Gastrocnemius medialis (tissue), 4 donors: ENCODE measurements around the gene IL16.

Experiments used
- CTCF ChIP-seq, 5 experiments: fragments of 450-650 bp in 3 of 5; fragments of 200-600 bp in 2 of 5; sonication (generic) in 2 of 5; IDR thresholded peaks in 4 of 5; conservative IDR thresholded peaks in 1 of 5; 1 replicate in 4 of 5; 2 replicates in 1 of 5; pipeline ENCODE4 v1.5.1; 2016 to 2019; ENCODE audit warnings: antibody characterized with exemption in 5 of 5, mild to moderate bottlenecking in 3 of 5, moderate library complexity in 3 of 5
- POLR2A ChIP-seq, 2 donors: fragments of 450-650 bp; IDR thresholded peaks; one replicate each; pipeline ENCODE4 v1.6.1; 2017; ENCODE audit warnings: antibody characterized with exemption in 2 of 2, mild to moderate bottlenecking in 2 of 2, moderate library complexity in 2 of 2

GRCh38 chr15:81278306-81279029, 81.8 kb downstream of the IL16 start:
- TF ChIP-seq POLR2A (IDR thresholded peaks at IDR 0.05), result no peak
- TF ChIP-seq CTCF (IDR thresholded peaks at IDR 0.05 in 4 of 5, conservative IDR thresholded peaks at IDR 0.05 in 1 of 5), result no peak
